Adrenal gland (tissue), 19 donors: ENCODE results near the gene OSGIN1. TPM values are rescaled to one million over a fixed set of nuclear protein-coding genes. Genes with fewer than 3 reads are reported as not detected.

Source experiments
- DNase-seq, 7 donors: peaks; one replicate each; pipeline ENCODE4 v3.0.0-alpha.2; 2019 to 2020
- H3K27ac ChIP-seq, 5 donors: fragments of 200-600 bp; sonication (generic) in 4 of 5; 1 replicate in 3 of 5; 2 replicates in 2 of 5; pipeline versions ENCODE4 v1.5.1 to v1.8.0; 2016 to 2020; ENCODE audit warnings: mild to moderate bottlenecking in 1 of 5
- H3K27me3 ChIP-seq: fragments of 200-600 bp; 2 replicates; pipeline ENCODE4 v1.8.0; 2021
- H3K36me3 ChIP-seq, 2 donors: fragments of 200-600 bp; replicated peaks in 1 of 2; 1 replicate in 1 of 2; 2 replicates in 1 of 2; pipeline versions ENCODE4 v1.5.1 to v1.8.0; 2018 to 2022
- H3K4me1 ChIP-seq, 2 donors: fragments of 200-600 bp; replicated peaks in 1 of 2; 1 replicate in 1 of 2; 2 replicates in 1 of 2; pipeline versions ENCODE4 v1.5.1 to v1.8.0; 2018 to 2021
- H3K4me3 ChIP-seq, 4 donors: fragments of 200-600 bp; sonication (generic) in 3 of 4; one replicate each; pipeline ENCODE4 v1.5.1; 2016 to 2018
- H3K9me3 ChIP-seq, 3 donors: fragments of 200-600 bp; sonication (generic) in 1 of 3; replicated peaks in 1 of 3; 1 replicate in 2 of 3; 2 replicates in 1 of 3; pipeline versions ENCODE4 v1.5.1 to v1.8.0; 2016 to 2021
- CTCF ChIP-seq, 6 experiments: fragments of 450-650 bp in 4 of 6; fragments of 200-600 bp in 2 of 6; sonication (generic) in 1 of 6; IDR thresholded peaks; 1 replicate in 5 of 6; 2 replicates in 1 of 6; pipeline versions ENCODE4 v1.5.1 to v1.8.0; 2016 to 2021; ENCODE audit warnings: antibody characterized with exemption in 6 of 6, mild to moderate bottlenecking in 2 of 6, moderate library complexity in 1 of 6
- POLR2A ChIP-seq, 2 donors: fragments of 450-650 bp; IDR thresholded peaks; one replicate each; pipeline ENCODE4 v1.6.1; 2017; ENCODE audit warnings: antibody characterized with exemption in 2 of 2, mild to moderate bottlenecking in 2 of 2, moderate library complexity in 1 of 2
- WGBS, 4 donors: extraction: QIAGEN DNeasy Blood & Tissue Kit in 2 of 4; methylation state at CpG; one replicate each; pipeline versions ENCODE4 v1.1.5 to v1.1.7; 2013 to 2017; 5-methylcytosine and 5-hydroxymethylcytosine counted together
- intact Hi-C, 2 donors: fragments of 100-400 bp; cut with DNase I; formaldehyde crosslinking; loops; one replicate each; pipeline versions ENCODE4 v1.14.1 to v1.15.0; 2022 to 2023
- long read RNA-seq, 10 donors: library from polyadenylated mRNA in 3 of 10; unstranded in 2 of 10; stranded (forward) in 1 of 10; transcript quantifications; one replicate each; pipeline ENCODE4 v2.0.0 and lab custom pipeline, GENCODE V29; 2021 to 2026
- polyA plus RNA-seq, 3 donors: library from polyadenylated mRNA; stranded (reverse); fragments of 200-250 nt in 2 of 3; fragments of 350-450 nt in 1 of 3; fragmentation: Illumina TruSeq in 1 of 3; extraction: RNeasy Lipid Tissue Mini Kit (QIAGEN cat#74804) in 1 of 3; gene quantifications; one replicate each; pipeline ENCODE4 v1.2.3, GENCODE V29; 2013 to 2014
- total RNA-seq, 9 donors: library from RNA; depleted of rRNA in 4 of 9; stranded (reverse); fragments of >200 nt in 4 of 9; fragments of 120-200 nt in 1 of 9; fragmentation: NEBNext Ultra II Directional in 1 of 9; extraction: Animal tissue kit (Norgen Biotek cat#: 25700) in 1 of 9; gene quantifications; one replicate each; pipeline versions ENCODE4 v1.1.0 to v1.2.4, GENCODE V29; 2013 to 2023
- donor health status: healthy with polysubstance abuse.
- donor health status: Bipolar disorder and iron deficiency.
- donor health status: DM: yes; HTN: yes; CAD: no.
- donor health status: DM: no; HTN: no; CAD: no.
- donor health status: DM: no; HTN: no; CAD: no.
- donor health status: DM: yes; HTN: yes; CAD: no.

Gene OSGIN1, protein sequence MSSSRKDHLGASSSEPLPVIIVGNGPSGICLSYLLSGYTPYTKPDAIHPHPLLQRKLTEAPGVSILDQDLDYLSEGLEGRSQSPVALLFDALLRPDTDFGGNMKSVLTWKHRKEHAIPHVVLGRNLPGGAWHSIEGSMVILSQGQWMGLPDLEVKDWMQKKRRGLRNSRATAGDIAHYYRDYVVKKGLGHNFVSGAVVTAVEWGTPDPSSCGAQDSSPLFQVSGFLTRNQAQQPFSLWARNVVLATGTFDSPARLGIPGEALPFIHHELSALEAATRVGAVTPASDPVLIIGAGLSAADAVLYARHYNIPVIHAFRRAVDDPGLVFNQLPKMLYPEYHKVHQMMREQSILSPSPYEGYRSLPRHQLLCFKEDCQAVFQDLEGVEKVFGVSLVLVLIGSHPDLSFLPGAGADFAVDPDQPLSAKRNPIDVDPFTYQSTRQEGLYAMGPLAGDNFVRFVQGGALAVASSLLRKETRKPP
- total RNA-seq, result 10 to 100 TPM; 16.1 to 64.9 (median 19.6) TPM
- 10 to 100 TPM; 16.9 to 39.7 (median 18.5) TPM for polyA plus RNA-seq
- long read RNA-seq, donor 1, transcript OSGIN1-203 (6 exons, 1,940 nt), result major isoform, 47 of 79 reads
- long read RNA-seq, donor 1, partial matches to known transcripts, result 10 of 79 reads
- long read RNA-seq, donor 1, other reads (novel, unspliced or antisense), result 20 of 79 reads
- long read RNA-seq, donor 2, transcript OSGIN1-203 (6 exons, 1,940 nt), result major isoform, 32 of 42 reads
- long read RNA-seq, donor 2, partial matches to known transcripts, result 6 of 42 reads
- long read RNA-seq, donor 2, other reads (novel, unspliced or antisense), result 0 of 42 reads
- long read RNA-seq, donor 3, transcript OSGIN1-203 (6 exons, 1,940 nt), result major isoform, 10 of 51 reads
- long read RNA-seq, donor 3, partial matches to known transcripts, result 39 of 51 reads
- long read RNA-seq, donor 3, other reads (novel, unspliced or antisense), result 0 of 51 reads
- long read RNA-seq, donor 4, transcript OSGIN1-203 (6 exons, 1,940 nt), result major isoform, 7 of 11 reads
- long read RNA-seq, donor 4, partial matches to known transcripts, result 4 of 11 reads
- long read RNA-seq, donor 4, other reads (novel, unspliced or antisense), result 0 of 11 reads
- long read RNA-seq, donor 5, transcript OSGIN1-203 (6 exons, 1,940 nt), result major isoform, 103 of 123 reads
- long read RNA-seq, donor 5, partial matches to known transcripts, result 5 of 123 reads
- long read RNA-seq, donor 5, other reads (novel, unspliced or antisense), result 15 of 123 reads
- long read RNA-seq, donor 6, partial matches to known transcripts, result 0 of 5 reads
- long read RNA-seq, donor 6, other reads (novel, unspliced or antisense), result 2 of 5 reads
- long read RNA-seq, donor 7, transcript OSGIN1-203 (6 exons, 1,940 nt), result major isoform, 17 of 40 reads
- long read RNA-seq, donor 7, partial matches to known transcripts, result 23 of 40 reads
- long read RNA-seq, donor 7, other reads (novel, unspliced or antisense), result 0 of 40 reads
- long read RNA-seq, donor 8, transcript OSGIN1-203 (6 exons, 1,940 nt), result major isoform, 66 of 86 reads
- long read RNA-seq, donor 8, partial matches to known transcripts, result 0 of 86 reads
- long read RNA-seq, donor 8, other reads (novel, unspliced or antisense), result 19 of 86 reads
- long read RNA-seq, donor 9, transcript OSGIN1-203 (6 exons, 1,940 nt), result major isoform, 15 of 33 reads
- long read RNA-seq, donor 9, partial matches to known transcripts, result 5 of 33 reads
- long read RNA-seq, donor 9, other reads (novel, unspliced or antisense), result 11 of 33 reads
- long read RNA-seq, donor 10, partial matches to known transcripts, result 6 of 6 reads
- long read RNA-seq, donor 10, other reads (novel, unspliced or antisense), result 0 of 6 reads

DNA sequence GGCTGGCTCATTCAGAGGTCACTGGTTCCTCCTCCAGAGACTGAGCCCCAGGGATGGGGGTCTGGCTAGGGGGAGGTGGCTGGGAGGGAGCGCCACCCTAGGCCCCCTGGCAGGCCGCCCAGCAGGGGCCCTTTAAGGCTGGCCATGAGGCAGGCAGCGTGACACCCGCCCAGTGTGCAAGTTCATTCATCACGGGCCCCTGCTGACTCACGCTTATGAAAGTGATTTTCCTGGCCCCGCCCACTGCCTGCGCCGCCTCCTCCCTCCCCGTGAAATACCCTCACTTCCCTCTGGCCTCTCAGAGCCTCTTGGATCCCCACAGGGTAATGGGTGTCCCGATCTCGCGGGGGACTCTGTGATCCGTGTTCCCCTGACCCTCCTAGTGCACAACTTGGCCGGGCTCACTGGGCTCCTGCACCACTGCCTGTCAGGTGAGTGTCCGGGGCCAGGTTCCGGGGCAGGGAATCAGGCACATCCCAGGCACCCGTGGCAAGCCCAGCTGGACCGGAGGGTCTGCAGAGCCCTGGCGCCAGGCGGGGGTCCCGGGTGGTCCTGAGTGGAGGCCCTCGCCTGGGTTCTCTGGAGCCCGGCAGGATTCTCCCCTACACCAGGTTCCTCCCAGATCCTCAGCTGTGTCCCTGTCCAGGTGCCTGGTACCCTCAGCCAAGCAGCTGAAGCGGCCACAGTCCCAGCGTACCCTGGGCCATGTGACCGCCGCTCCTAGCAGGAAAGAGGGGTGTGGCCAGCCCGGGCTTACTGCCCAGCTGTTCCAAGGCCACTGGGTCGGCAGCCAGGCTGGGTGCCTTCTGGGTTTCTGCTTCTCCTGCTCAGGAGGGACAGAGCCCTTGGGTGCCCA lies at the start of gene OSGIN1:
TSS of gene OSGIN1 (plus strand) at position 301 of the 856 bp plus-strand sequence. CDS start 4,432 bp downstream, outside the sequence.
- DNase-seq, result peak; percentile 95 to 99 (median 98)
- Histone ChIP-seq H3K27ac (peak within 1 kb of the TSS; percentile 93 to 99 (median 97)), H3K4me3 (peak within 1 kb of the TSS; percentile 42 to 69 (median 54)), H3K9me3 (no peaks in the 10 kb centered on the region), H3K27me3 (no peaks in the 10 kb centered on the region), H3K36me3 (no peaks in the 10 kb centered on the region), H3K4me1 (peaks cover 24 to 33% of the 10 kb centered on the region in 2 donors)
- 1 to 4% (median 3%) methylated on average over 10 to 30 of the region's 30 CpGs for WGBS, 4 donors
- peak; percentile 88 to 97 for TF ChIP-seq POLR2A (IDR thresholded peaks at IDR 0.05)
- peak in 3 of 6 experiments; percentile 8 to 13 (median 8) for TF ChIP-seq CTCF (IDR thresholded peaks at IDR 0.05)
- intact Hi-C loops, result no loop called here

- DNase-seq, result peak; percentile 64 to 91 (median 70)
- no peak overlapping the region for H3K4me3 ChIP-seq
- H3K36me3 ChIP-seq, result peaks cover 0 to 18% of the 10 kb centered on the region in 2 donors
- 38 to 59% (median 50%) methylated on average over 10 of the region's 10 CpGs for WGBS, 4 donors
- peak overlapping the region in 4 of 5 donors; percentile 21 to 80 (median 32) for H3K27ac ChIP-seq
- peaks cover 3 to 42% of the 10 kb centered on the region in 2 donors for H3K4me1 ChIP-seq
- intact Hi-C loops, result no loop called here
- no peaks in the 10 kb centered on the region for H3K27me3 ChIP-seq
- TF ChIP-seq CTCF (IDR thresholded peaks at IDR 0.05) (no peak), POLR2A (IDR thresholded peaks at IDR 0.05) (no peak)
- H3K9me3 ChIP-seq, result no peaks in the 10 kb centered on the region
Measured at GRCh38 chr16:83903751-83904150, 49.3 kb upstream of the OSGIN1 start.

DNA sequence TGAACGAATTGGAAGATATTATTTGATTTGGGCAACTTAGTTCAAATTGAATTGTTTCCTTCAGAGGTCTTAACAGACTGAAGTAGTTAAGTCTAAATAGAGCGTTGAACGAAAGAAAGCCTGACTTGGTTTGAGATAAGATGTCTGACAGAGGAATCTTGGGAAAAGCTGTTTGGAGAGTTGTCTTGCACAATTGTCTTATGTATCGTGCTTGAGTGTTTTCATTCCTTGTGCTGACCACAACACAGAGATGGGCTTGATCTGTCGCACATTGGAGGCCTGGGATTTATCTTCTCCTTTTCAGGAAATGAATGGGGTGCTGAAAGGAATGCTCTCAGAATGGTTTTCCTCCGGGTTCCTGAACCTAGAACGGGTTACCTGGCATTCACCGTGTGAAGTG lies 46.4 kb upstream of the OSGIN1 start:
- peaks cover 0 to 41% of the 10 kb centered on the region in 2 donors for H3K36me3 ChIP-seq
- H3K4me3 ChIP-seq, result no peak overlapping the region
- no peak for TF ChIP-seq POLR2A (IDR thresholded peaks at IDR 0.05)
- no peak for TF ChIP-seq CTCF (IDR thresholded peaks at IDR 0.05)
- H3K9me3 ChIP-seq, result no peaks in the 10 kb centered on the region
- H3K4me1 ChIP-seq, result peaks cover 0 to 22% of the 10 kb centered on the region in 2 donors
- no peak overlapping the region for H3K27ac ChIP-seq
- no peaks in the 10 kb centered on the region for H3K27me3 ChIP-seq
- WGBS, 4 donors, result 75 to 84% (median 78%) methylated on average over 8 of the region's 8 CpGs
- DNase-seq, result no peak
- intact Hi-C loops, result no loop called here
